Adipose tissue (tissue), 3 donors: Measurements from ENCODE around the gene JCHAIN. TPM values are rescaled to one million over a fixed set of nuclear protein-coding genes. Genes with fewer than 3 reads are reported as not detected.
A peak's percentile ranks its signal among the peaks of the same experiment; 100 is the strongest.
"Not testable (repeated sequence)": the region's sequence is repeated elsewhere in the genome, so short reads cannot be mapped to it uniquely, and the experiment has no call there.

Experiments used
- H3K27ac ChIP-seq: one replicate; pipeline ENCODE4 v1.5.1; 2013; ENCODE audit warnings: low read depth, low read length
- WGBS, 3 donors: extraction: QIAGEN DNeasy Blood & Tissue Kit; methylation state at CpG; one replicate each; pipeline ENCODE4 v1.1.7; 2013; 5-methylcytosine and 5-hydroxymethylcytosine counted together
- polyA plus RNA-seq, 3 donors: library from polyadenylated mRNA; stranded (reverse); fragments of 200-250 nt; gene quantifications; one replicate each; pipeline ENCODE4 v1.2.3, GENCODE V29; 2013
- donor health status: healthy with polysubstance abuse.
- donor health status: Bipolar disorder and iron deficiency.
- donor health status: healthy.

Gene JCHAIN
- polyA plus RNA-seq, 3 donors: 2.9 to 7.7 (median 7.6) TPM

DNA sequence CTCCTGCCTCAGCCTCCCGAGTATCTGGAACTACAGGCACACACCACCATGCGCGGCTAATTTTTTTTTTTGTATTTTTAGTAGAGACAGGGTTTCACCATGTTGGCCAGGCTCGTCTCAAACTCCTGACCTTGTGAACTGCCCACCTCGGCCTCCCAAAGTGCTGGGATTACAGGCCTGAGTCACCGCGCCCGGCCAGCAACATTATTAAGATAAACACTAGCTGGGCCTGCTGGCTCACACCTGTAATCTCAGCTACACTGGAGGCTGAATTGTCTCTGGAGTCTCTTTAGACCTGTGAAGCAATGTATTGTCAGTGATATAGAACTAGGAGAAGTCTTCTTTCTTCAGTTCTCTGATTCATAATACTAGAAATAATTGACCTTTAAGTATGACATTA is 32.1 kb upstream of the JCHAIN start:
- WGBS, 3 donors: 78 to 87% (median 85%) methylated on average over 8 of the region's 8 CpGs
- H3K27ac ChIP-seq: not testable (repeated sequence)

DNA sequence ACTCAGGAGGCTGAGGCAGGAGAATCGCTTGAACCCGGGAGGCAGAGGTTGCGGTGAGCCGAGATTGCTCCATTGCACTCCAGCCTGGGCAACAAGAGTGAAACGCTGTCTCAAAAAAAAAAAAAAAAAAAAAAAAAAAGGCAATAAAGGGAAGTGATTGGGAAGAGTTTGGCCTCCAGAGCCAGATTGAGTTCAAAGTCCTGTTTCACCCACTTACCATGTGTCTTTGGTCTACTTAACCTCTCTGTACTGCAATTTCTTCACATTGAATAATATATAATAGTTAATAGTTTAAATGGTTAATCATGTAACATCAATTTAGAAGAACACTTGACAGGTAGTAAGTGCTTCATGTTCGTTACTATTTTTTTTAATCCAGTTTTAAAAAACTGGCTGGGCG is 28.3 kb upstream of the JCHAIN start:
- WGBS, 3 donors: 94 to 95% (median 94%) methylated on average over 7 of the region's 7 CpGs
- H3K27ac ChIP-seq: not testable (repeated sequence)

DNA sequence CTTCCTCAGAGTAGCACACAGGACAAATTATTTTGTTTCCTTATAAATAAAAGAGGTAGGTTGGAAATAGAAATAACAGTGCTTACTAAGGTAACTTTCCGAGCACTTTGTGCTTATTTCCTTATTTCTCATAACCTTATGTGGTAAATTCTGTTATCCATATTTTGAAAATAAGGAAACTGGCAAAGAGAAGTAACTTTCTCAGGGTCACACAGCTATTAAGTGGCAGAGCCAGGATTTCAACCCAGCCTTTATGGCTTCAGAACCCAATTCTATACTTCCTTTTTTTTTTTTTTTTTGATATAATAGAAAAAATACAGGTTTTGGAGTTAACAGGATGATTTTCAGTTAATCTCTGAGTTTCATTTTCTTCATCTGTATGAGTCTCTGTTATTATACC is 25.4 kb upstream of the JCHAIN start:
- no peak overlapping the region for H3K27ac ChIP-seq
- 51 to 77% (median 56%) methylated on average over 1 of the region's 1 CpG for WGBS, 3 donors

DNA sequence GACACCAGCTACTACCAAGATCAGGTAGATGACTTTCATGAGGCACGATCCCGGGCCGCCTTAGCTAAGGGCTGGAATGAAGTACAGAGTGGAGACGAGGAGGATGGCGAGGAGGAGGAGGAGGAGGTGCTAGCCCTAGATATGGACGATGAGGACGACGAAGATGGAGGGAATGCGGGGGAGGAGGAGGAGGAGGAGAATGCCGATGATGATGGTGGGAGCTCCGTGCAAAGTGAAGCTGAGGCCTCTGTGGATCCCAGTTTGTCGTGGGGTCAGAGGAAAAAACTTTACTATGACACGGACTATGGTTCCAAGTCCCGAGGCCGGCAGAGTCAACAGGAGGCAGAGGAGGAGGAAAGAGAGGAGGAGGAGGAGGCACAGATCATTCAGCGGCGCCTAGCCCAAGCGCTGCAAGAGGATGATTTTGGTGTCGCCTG is 22.5 kb upstream of the JCHAIN start:
- 1 to 2% (median 1%) methylated on average over 19 of the region's 19 CpGs for WGBS, 3 donors
- H3K27ac ChIP-seq: peak overlapping the region; percentile 31

DNA sequence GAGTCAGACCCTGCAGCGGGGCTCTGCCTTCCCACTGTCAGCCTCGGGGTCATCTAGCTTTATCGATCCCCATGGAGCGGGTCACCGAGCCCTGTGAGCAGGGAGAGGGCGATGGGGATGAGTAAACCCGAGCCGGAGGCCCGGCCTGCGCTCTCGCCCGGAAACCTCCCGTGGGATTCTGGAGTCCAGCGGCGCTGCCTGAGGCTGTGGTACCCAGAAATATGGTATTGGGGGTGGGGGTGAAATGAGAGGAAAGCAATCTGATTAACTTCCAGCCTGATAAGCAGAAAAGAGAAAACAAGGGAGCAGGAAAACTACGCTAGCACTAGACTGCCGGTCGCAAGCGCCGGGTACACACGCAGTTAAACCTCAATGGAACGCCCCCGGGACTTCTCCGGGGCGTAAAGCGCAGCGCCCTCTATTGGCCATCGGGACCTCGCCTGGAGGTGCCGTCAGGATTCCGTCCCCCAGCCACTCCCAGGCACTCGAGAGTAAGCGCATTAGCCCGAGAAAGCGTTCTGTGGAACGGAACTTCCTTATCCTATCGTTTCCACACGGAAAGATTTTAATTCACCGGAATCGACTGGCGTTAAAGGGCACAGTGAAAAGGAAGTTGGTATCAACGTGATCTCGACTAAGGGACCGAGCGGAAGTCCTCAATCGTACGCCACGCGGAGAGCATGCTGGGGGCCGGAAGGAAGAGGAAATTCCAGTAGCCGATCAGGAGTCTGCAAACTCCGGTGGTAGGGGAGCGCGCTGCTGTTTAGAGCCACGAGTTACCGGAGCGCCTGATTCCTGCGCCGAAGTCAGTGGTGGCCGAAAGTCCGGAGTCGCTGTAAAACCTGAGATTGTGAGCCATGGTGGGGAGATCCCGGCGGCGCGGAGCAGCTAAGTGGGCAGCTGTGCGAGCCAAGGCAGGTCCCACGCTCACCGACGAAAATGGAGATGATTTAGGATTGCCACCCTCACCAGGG is 21.8 kb upstream of the JCHAIN start, which contains the start of gene UTP3:
TSS of gene UTP3 (plus strand) at position 712 of the 974 bp plus-strand sequence. CDS start at position 858, 146 bp downstream.
- H3K27ac ChIP-seq: peak within 1 kb of the TSS; percentile 60
- 0% methylated on average over 70 of the region's 70 CpGs for WGBS, 3 donors

DNA sequence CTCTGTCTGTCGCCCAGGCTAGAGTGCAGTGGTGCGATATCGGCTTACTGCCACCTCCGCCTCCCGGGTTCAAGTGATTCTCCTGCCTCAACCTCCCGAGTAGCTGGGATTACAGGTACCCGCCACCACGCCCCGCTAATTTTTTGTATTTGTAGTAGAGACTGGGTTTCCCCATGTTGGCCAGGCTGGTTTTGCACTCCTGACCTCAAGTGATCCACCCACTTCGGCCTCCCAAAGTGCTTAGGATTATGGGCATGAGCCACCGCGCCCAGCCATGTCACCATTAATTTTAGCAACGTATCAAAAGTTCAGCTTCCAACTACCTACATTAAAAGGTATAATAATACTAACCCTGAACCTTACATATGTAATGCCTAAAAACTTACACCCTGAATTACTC is 21.1 kb upstream of the JCHAIN start:
- H3K27ac ChIP-seq: peak overlapping the region; percentile 60
- WGBS, 3 donors: 62 to 75% (median 75%) methylated on average over 13 of the region's 13 CpGs

DNA sequence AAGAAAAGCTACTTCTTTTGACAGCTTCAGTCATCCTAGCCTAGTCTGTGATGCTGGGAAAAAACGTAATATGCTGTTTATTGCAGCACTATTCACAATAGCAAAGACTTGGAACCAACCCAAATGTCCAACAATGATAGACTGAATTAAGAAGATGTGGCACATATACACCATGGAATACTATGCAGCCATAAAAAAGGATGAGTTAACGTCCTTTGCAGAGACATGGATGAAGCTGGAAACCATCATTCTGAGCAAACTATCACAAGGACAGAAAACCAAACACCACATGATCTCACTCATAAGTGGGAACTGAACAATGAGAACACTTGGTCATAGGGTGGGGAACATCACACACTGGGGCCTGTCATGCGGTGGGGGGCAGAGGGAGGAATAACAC is 15.8 kb upstream of the JCHAIN start:
- not testable (repeated sequence) for H3K27ac ChIP-seq
- 75 to 86% (median 84%) methylated on average over 3 of the region's 3 CpGs for WGBS, 3 donors

DNA sequence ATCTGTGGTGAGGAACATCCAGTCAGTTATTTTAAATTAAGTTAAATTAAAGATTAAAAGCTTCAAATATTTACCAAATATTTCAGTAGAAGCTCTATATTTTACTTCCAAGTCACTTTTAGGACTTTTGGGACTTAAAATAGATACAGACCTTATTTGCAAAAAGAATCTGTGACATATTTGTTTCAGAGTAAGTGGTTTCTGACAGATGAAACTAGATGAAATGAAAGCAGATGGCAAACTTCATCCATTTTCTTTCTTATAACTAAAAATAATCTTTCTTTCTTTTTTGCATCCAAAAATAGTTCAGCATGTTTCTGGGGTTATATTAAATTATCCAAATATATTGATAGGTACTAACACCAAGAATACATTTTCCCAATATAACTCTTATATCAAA is 15.4 kb upstream of the JCHAIN start:
- H3K27ac ChIP-seq: no peak overlapping the region

DNA sequence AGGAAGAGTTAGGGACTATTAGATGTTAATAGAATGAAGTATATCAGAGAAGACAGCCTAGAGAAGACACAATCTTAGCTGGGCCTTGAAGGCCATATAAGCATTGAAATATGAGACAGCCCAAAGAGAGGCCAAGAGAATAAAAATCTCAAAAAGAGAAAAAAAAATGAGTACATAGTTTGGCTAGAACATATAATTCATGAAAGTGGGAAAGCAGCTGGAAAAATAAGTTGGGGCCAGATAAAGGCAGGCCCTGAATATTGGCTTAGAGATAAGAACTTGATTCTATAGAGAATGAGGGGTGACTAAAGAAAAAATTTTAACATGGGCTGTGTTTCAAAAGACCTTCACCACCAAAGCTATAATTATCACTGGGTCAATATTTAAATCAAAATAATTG is 14.6 kb upstream of the JCHAIN start:
- no peak overlapping the region for H3K27ac ChIP-seq

DNA sequence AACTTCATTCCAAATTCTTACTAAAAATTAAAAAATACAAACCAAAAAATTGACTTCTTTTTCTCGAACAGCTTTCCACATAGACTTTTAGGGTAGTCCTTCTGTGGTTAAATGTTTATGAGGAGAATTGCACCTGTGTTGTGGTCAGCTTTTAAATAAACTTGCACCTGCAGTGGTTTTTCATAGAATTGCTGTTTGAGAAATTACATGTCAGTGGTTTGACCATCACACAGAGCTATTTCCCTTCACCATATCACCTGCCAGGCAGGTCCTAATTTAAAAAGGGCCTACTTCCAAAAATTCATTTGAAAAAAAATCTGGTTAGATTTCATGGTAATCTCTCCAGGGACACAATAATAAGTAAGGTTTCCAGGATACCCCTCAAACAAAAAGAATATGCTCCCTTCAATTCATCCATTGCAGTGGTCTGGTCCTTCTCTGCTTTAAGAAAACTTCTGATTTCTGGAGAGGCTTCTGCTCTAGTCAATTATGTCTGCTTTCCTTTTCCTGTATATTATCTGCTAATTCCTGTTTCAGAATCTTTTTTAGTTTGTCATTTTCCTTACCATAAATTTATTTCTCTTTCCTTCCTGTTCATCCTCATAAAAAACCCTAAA is 12.2 kb upstream of the JCHAIN start:
- no peak overlapping the region for H3K27ac ChIP-seq
- WGBS, 3 donors: 74 to 96% (median 74%) methylated on average over 1 of the region's 1 CpG

DNA sequence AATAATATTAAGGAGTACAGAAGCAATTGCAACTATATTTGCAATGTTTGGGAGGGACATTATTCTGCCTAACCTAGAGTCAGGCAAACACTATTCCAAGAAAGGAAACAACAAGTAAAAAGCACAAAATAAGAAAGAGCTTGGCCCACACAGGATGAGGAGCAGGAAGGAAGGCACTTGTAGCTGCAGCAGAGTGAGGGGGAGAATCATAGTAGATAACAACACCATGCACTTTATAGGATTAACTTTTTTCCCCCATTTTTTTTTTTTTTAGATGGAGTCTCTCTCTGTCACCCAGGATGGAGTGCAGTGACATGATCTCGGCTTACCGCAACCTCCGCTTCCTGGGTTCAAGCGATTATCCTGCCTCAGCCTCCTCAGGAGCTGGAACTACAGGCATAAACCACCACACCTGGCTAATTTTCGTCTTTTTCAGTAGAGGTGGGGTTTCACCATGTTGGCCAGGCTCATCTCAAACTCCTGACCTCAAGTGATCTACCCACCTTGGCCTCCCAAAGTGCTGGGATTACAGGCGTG is 10.3 kb upstream of the JCHAIN start:
- 83 to 91% (median 90%) methylated on average over 6 of the region's 6 CpGs for WGBS, 3 donors
- H3K27ac ChIP-seq: no peak overlapping the region

DNA sequence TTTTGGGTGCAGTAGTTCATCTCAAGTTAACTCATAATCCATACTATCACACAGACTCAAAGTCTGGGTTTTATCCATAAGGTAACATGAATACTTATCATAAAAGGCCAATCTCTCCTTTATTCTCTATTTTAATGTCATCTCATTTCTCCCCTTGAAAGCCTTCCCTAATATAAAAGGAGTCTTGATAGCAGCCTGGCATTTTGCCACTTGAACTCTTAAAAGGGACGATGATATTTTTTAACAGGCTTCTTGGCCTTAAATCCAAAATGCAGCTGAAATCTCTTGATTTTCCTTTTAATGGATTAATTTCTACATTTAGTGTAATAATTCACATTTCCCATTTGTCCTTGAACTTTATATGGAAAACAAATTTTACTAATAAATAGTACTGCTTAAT is 8.4 kb upstream of the JCHAIN start:
- no peak overlapping the region for H3K27ac ChIP-seq
- WGBS, 3 donors: 44 to 71% (median 60%) methylated on average over 1 of the region's 1 CpG

DNA sequence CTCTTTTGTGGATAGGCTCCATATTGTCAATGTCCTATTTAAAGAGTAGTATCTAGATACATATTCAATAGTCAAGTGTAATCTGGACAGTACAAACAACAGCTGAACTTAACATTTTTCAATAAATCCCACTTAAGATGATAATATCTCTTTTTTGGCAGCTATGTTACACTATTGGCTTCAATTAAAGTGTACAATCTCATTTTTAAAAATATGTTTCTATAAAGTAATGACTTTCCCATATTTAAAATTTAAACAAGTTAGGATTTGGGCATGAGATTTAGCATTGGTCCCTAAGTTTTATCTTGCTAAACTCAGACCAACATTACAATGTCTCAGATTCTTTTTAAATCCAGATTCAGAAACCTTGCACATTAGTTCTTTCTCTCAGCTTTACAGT is 7.9 kb upstream of the JCHAIN start:
- no peak overlapping the region for H3K27ac ChIP-seq

DNA sequence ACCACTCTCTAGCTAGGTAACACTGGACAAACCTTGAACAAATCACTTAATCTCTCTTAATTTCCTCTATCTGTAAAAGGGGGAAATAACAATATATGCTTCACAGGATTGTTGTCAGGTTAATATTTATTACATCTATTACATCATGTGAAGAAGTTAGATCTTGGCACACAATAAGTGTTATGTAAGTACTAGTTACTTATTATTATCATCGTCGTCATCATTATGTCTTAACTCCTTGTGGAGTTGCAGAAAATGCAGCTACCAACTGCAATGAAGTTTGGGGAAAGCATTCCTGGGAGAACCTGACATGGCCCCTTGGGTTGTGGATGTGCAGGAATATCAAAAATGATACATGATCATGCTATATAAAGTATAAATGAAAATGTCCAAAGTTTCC is 4.8 kb upstream of the JCHAIN start:
- no peak overlapping the region for H3K27ac ChIP-seq
- 33 to 40% (median 35%) methylated on average over 2 of the region's 2 CpGs for WGBS, 3 donors

DNA sequence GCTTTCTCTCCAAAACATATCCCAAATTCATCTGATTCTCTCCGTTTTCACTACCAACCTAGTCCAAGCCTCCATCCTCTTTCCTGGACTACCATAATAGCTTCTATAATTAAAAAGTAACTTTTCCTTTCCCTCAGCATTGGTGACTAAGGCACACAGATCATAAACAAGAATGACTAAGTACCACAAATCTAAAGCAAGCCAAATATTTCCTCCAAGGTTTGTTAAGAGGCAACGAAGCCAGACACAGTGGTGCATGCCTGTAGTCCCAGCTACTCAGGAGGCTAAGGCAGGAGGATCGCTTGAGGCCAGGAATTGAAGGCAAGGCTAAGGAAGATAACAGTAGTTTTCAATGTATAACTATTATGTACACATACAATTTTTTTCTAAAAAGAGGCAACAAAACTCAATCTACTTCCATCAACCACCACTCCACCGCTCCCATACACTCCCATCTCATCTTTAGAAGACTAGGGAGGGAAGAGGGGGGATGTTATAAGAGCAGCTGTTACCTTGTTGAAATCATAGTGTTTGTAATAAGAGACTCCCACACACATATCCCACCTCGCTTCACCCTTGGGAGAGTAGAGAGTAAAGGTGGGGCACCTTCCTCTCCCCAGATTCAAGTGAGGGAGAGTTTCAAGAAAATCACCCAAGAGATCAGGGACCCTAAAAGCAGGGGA is 4.2 kb upstream of the JCHAIN start:
- H3K27ac ChIP-seq: no peak overlapping the region
- 82 to 86% (median 83%) methylated on average over 5 of the region's 5 CpGs for WGBS, 3 donors

DNA sequence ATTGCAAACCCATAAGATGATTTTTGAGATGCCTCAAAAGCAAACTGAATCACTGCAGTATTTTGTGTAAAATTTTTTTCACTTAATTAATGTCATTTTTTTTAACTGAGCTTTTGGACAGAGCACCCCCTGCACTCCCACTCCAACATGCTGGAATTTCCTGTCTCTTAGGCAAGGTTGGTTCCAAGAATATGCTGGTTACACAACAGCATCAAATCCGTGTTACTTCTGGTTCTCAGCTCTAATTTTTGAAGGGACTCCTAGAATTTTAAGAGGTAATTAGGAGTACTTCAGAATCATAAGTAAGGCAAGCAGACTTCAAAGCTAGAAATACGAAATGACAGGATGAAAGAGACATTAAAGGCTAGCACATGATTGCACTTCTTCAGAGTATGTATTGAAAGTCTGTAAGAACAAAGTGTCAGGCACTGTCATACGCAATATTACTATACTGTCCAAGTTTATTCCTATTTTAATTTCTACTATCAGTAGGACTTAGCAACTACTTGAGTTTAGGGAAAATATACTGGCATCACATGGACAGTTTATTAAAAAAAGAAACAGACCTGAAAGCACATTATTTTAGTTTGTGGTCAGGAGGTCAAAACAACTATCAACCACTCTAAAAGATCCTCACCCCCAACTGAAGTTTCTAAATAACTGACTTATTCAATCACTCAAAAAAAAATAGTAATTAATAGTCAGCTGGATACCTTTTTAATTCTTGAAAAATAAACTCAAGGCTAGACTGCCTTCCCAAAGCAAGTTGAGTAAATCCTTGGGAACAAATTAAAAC is 1.6 kb upstream of the JCHAIN start:
- no peak overlapping the region for H3K27ac ChIP-seq
- WGBS, 3 donors: 41 to 73% (median 43%) methylated on average over 3 of the region's 3 CpGs

DNA sequence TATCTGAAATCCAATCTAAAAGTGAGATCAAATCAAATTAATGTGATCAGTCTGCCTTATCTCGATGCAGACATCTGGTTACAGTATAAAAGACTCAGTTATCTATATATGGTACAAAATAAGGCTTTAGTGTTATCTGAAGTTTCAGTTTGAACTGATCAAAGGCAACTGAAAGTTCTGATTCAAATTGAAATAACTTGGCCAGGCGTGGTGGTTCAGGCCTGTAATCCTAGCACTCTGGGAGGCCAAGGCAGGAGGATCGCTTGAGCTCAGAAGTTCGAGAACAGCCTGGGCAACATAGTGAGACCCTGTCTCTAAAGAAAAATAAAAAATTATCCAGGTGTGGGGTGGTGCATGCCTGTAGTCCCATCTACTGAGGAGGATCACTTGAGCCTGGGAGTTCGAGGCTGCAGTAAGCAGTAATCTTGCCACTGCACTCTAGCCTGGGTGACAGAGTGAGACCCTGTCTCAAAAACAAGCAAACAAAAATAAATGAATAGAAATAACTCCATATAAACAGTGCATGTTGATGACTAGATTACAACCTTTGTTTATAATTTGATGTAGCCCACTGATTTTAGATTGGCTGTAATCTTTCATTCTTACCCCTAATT is 4.9 kb downstream of the JCHAIN start:
- not testable (repeated sequence) for H3K27ac ChIP-seq
- 86 to 91% (median 91%) methylated on average over 5 of the region's 5 CpGs for WGBS, 3 donors

DNA sequence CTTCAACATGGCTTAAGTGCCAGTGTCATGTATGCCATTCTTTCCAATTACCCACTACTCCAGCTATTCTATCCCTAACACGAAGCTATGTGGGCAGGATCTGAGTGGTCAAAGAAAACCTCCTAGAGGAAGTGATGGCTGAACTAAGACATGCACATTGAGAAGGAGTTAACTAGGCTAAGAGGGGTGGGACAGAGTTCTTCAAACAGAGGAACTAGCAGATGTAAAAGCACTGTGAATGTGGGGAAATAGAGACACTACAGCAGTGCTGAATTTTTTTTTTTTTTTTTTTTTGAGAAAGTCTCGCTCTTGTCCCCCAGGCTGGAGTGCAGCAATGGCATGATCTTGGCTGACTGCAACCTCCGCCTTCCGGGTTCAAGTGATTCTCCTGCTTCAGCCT is 6.2 kb downstream of the JCHAIN start:
- H3K27ac ChIP-seq: no peak overlapping the region
- 83 to 90% (median 84%) methylated on average over 4 of the region's 4 CpGs for WGBS, 3 donors
